Immature natural killer cell (primary cell): ENCODE results near the gene CCDC171. TPM values are rescaled to one million over a fixed set of nuclear protein-coding genes. Genes with fewer than 3 reads are reported as not detected.

ENCODE experiments used
- DNase-seq, 3 donors: peaks; one replicate each; pipeline ENCODE4 v3.0.0; 2022; ENCODE audit warnings: mixed read lengths in 1 of 3
- H3K27ac Mint-ChIP-seq, 6 donors: one replicate each; pipeline ENCODE4 v1.8.0; 2020; ENCODE audit warnings: mixed read lengths in 6 of 6, mild to moderate bottlenecking in 5 of 6, inconsistent platforms in 4 of 6, moderate library complexity in 3 of 6
- H3K27me3 Mint-ChIP-seq, 3 donors: one replicate each; pipeline ENCODE4 v1.8.0; 2020 to 2021; ENCODE audit warnings: low read depth in 3 of 3, mild to moderate bottlenecking in 3 of 3, mixed read lengths in 3 of 3, moderate library complexity in 3 of 3, inconsistent platforms in 1 of 3
- H3K36me3 Mint-ChIP-seq, 3 donors: one replicate each; pipeline ENCODE4 v1.8.0; 2020; ENCODE audit warnings: mixed read lengths in 3 of 3, inconsistent platforms in 2 of 3, mild to moderate bottlenecking in 2 of 3
- H3K4me1 Mint-ChIP-seq, 2 donors: one replicate each; pipeline ENCODE4 v1.8.0; 2020; ENCODE audit warnings: inconsistent platforms in 2 of 2, mild to moderate bottlenecking in 2 of 2, mixed read lengths in 2 of 2, moderate library complexity in 1 of 2
- H3K4me3 Mint-ChIP-seq, 5 donors: one replicate each; pipeline ENCODE4 v1.8.0; 2020; ENCODE audit warnings: mild to moderate bottlenecking in 5 of 5, mixed read lengths in 5 of 5, inconsistent platforms in 3 of 5, moderate library complexity in 3 of 5
- H3K9me3 Mint-ChIP-seq, 6 donors: one replicate each; pipeline ENCODE4 v1.8.0; 2020; ENCODE audit warnings: mild to moderate bottlenecking in 6 of 6, mixed read lengths in 6 of 6, inconsistent platforms in 4 of 6, moderate library complexity in 3 of 6
- polyA plus RNA-seq, 3 donors: library from polyadenylated mRNA; unstranded; fragments of 300-500 nt; fragmentation: Illumina TruSeq; gene quantifications; one replicate each; pipeline ENCODE4 v1.2.3, GENCODE V29; 2021

Gene CCDC171
- polyA plus RNA-seq, 3 donors from 2014 or later, result 0.33 to 0.62 TPM; not detected in 1

DNA sequence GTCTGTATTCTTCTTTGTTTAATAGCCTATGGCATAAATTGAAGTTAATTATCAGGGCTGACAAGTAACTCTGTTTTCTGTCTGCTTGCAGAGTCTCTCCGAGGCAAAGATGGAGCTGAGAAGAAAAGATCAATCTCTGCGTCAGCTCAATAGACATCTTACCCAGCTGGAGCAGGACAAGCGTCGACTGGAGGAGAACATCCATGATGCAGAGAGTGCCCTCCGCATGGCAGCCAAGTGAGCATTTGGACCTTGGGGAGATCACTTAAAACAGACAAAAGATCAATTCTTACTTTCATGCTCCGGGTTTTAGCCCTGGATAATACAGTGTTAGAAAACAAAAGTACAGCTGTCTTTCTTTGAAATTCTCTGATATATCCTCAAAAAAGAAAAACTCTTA is 293.8 kb downstream of the CCDC171 start:
- peaks cover 0 to 3% (median 0%) of the 10 kb centered on the region in 3 donors for H3K36me3 Mint-ChIP-seq
- H3K4me1 Mint-ChIP-seq, result no peaks in the 10 kb centered on the region
- no peak for DNase-seq
- H3K4me3 Mint-ChIP-seq, result no peak overlapping the region
- H3K9me3 Mint-ChIP-seq, result no peaks in the 10 kb centered on the region
- H3K27ac Mint-ChIP-seq, result no peak overlapping the region
- peaks cover 0 to 3% (median 0%) of the 10 kb centered on the region in 3 donors for H3K27me3 Mint-ChIP-seq

DNA sequence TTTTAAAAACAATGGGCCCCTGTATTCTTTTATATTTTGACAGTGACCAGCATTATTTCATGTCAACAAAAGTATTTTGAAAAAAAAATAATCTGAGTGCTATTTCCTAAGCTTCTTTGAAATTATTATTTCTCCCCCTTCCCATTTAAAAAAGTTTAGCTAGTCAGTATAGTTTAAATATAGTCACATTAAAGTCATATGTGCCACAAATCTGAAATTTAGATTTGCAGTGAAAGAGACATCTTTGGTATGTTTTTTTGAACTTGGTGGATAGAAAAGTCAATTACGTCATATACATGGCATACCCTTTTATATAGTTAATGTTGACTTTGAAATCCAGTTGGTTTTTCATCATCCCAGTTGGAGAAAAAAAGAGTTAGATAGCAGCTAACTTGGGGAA is 297.0 kb downstream of the CCDC171 start:
- H3K4me1 Mint-ChIP-seq, result no peaks in the 10 kb centered on the region

DNA sequence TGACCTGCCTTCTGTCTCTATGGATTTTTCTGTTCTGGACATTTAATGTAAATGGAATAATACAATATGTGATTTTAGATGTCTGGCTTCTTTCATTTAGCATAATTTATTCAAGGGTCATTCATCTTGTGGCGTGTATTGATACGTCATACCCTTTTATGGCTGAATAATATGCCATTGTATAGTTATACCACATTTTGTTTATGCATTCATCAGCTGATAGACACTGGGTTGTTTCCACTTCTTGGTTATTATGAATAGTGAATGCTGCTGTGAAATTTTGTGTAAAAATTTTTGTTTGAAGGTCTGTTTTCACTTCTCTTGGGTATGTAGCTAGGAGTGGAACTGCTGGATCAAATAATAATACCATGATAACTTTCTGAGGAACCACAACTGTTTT is 298.9 kb downstream of the CCDC171 start:
- DNase-seq, result no peak
- H3K4me1 Mint-ChIP-seq, result no peaks in the 10 kb centered on the region
- H3K27ac Mint-ChIP-seq, result no peak overlapping the region
- H3K27me3 Mint-ChIP-seq, result no peaks in the 10 kb centered on the region
- H3K9me3 Mint-ChIP-seq, result peaks cover 0 to 8% (median 0%) of the 10 kb centered on the region in 6 donors
- no peaks in the 10 kb centered on the region for H3K36me3 Mint-ChIP-seq
- no peak overlapping the region for H3K4me3 Mint-ChIP-seq

More for the DNA sequence above, 297.0 kb downstream of the CCDC171 start:
- Mint-ChIP-seq H3K4me3 (no peak overlapping the region), H3K9me3 (peaks cover 0 to 8% (median 0%) of the 10 kb centered on the region in 6 donors), H3K27me3 (no peaks in the 10 kb centered on the region), H3K27ac (no peak overlapping the region), H3K36me3 (peaks cover 0 to 3% (median 0%) of the 10 kb centered on the region in 3 donors)
- no peak for DNase-seq

DNA sequence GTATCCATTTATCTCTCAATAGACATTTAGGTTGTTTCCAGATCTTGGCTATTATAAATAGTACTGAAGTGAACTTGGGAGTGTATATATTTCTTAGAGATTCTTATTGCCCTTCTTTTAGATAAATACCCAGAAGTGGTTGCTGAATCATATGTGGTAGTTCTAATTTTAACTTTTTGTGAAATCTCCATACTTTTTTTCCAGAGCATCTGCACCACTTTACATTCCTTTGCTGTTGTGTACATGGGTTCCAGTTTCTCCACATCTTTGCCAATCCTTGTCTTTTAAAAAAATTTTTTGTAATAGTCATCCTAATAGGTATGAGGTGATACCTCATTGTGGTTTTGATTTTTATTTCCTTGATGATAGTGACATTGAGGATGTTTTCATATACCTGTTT is 303.7 kb downstream of the CCDC171 start:
- Mint-ChIP-seq H3K4me1 (no peaks in the 10 kb centered on the region), H3K36me3 (no peaks in the 10 kb centered on the region), H3K4me3 (no peak overlapping the region), H3K9me3 (peaks cover 0 to 10% (median 0%) of the 10 kb centered on the region in 6 donors), H3K27ac (no peak overlapping the region), H3K27me3 (peaks cover 0 to 1% (median 0%) of the 10 kb centered on the region in 3 donors)
- no peak for DNase-seq

DNA sequence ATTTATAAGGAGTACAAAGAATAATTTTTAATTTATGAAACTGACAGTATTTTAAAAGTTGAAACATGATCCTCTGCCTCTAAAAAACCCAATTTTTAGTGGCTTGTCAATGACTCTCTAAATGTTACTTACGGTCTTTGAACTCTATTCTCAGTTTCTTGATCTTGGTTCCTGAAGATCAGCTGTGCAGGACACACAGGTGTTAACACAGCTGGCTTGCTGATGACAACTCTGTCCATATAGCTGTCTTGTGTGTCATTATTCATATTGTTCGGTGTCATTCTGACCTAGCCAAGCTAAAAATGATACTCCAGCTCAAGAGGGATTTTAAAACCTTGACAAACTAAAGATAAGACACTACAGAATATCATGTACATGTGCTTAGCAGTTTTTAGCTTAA is 314.5 kb downstream of the CCDC171 start:
- Mint-ChIP-seq H3K9me3 (peaks cover 0 to 2% (median 0%) of the 10 kb centered on the region in 6 donors), H3K4me3 (no peak overlapping the region), H3K27ac (no peak overlapping the region), H3K27me3 (peaks cover 0 to 4% (median 3%) of the 10 kb centered on the region in 3 donors), H3K36me3 (no peaks in the 10 kb centered on the region), H3K4me1 (no peaks in the 10 kb centered on the region)
- no peak for DNase-seq

DNA sequence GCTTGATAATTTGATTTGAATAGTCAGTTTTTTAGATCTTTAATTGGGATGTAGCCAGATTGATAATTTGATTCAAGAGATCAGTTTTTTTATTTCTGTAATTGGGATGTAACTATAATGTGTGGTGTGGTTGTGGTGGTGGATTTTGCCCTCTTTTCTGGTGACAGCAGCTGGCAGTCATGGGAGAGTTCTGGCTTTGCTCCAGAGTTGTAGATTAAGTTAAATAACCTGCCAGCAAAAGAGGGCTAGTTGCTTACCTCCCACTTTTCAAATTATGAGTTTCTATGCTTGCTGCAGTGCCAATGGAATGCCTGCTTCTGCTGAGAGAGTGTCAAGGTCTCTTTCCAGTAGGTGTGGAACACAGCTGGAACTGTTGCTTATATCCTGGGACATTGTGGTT is 315.1 kb downstream of the CCDC171 start:
- no peaks in the 10 kb centered on the region for H3K9me3 Mint-ChIP-seq
- DNase-seq, result no peak
- H3K27ac Mint-ChIP-seq, result no peak overlapping the region
- H3K4me1 Mint-ChIP-seq, result no peaks in the 10 kb centered on the region
- peaks cover 0 to 4% (median 3%) of the 10 kb centered on the region in 3 donors for H3K27me3 Mint-ChIP-seq
- no peak overlapping the region for H3K4me3 Mint-ChIP-seq
- H3K36me3 Mint-ChIP-seq, result no peaks in the 10 kb centered on the region

DNA sequence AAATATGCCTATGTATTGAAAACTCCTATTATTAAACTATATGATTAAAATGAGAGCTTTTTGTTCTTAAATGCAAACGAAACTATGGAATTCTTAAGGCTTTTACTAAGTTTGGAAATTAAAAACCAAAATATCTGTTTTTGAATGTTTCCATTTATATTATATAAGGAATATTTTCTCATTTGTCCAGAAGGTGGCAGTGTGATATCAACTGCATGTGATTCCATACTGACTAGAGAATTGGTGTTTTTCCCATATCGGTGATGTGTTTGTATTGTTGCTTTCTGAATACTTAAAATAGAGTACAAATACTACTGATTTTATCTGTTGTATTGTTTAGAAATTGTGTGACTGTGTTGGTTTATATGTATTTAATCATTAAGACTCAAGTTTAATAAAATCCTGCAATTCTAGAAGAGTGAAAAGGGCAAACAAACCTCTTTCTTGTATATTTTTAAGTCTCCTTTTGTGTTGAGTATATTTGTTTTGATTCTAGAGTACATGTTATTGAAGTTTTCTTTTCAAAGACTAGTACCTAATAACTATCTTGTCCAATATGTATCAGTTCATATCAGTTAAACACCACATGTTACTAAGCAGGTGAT is 320.8 kb downstream of the CCDC171 start:
- Mint-ChIP-seq H3K4me1 (no peaks in the 10 kb centered on the region), H3K9me3 (no peaks in the 10 kb centered on the region), H3K4me3 (no peak overlapping the region), H3K36me3 (no peaks in the 10 kb centered on the region), H3K27me3 (peaks cover 0 to 4% (median 0%) of the 10 kb centered on the region in 3 donors), H3K27ac (no peak overlapping the region)
- DNase-seq, result peak; percentile 2 to 28 (median 13)

DNA sequence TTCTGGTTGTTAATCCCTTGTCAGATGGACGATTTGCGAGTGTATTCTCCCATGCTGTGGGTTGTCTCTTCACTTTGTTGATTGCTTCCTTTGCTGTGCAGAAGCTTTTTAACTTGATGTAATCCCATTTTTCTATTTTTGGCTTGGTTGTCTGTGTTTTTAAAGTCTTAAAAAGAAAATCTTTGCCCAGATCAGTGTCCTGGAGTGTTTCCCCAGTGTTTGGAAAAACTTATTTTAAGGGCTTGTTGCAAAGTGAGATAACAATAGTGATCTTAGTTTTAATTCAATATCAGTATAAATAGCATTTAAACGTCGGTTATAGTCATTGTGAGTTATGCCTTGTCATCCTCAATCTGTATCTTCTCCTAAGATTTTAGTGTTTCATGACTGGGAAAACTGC is 329.5 kb downstream of the CCDC171 start:
- Mint-ChIP-seq H3K4me3 (no peak overlapping the region), H3K36me3 (no peaks in the 10 kb centered on the region), H3K4me1 (no peaks in the 10 kb centered on the region), H3K27ac (no peak overlapping the region), H3K27me3 (no peaks in the 10 kb centered on the region), H3K9me3 (no peaks in the 10 kb centered on the region)
- DNase-seq, result no peak

DNA sequence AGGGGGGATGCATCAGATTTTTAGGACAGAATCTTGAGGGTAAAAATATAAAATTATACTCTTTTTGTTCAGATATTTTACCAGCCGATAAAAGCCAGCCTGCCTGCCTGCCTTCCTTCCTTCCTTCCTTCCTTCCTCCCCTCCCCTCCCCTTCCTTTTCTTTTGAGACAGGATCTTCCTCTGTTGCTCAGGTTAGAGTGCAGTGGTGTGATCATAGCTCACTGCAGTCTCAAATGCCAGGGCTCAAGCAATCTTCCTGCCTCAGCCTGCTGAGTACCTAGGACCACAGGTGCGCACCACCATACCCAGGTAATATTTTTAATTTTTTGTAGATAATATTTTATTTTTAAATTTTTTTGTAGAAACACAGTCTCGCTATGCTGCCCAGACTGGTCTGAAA is 330.0 kb downstream of the CCDC171 start:
- Mint-ChIP-seq H3K36me3 (peaks cover 0 to 2% (median 0%) of the 10 kb centered on the region in 3 donors), H3K9me3 (peaks cover 0 to 1% (median 0%) of the 10 kb centered on the region in 6 donors), H3K4me1 (no peaks in the 10 kb centered on the region), H3K4me3 (no peak overlapping the region), H3K27me3 (no peaks in the 10 kb centered on the region), H3K27ac (no peak overlapping the region)
- no peak for DNase-seq

DNA sequence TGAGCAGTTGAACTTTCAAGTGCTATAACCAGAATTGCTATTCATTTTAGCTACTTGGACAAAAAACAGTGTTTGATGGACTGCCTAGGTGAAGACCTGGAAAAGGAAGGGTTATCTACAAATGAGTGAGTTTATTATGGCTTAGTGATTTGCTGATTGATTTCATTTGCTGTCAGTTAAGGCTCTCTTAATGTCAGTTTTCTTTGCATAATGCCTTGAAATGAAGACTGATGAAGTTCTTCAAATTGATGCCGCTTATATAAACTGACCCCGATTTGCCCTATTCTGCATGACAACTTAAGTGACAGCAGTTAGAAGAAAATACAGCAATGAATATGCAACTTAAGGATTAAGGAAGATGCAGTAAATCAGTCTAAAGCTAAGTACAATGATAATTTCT is 332.6 kb downstream of the CCDC171 start:
- Mint-ChIP-seq H3K27me3 (no peaks in the 10 kb centered on the region), H3K9me3 (peaks cover 0 to 5% (median 0%) of the 10 kb centered on the region in 6 donors), H3K4me1 (no peaks in the 10 kb centered on the region), H3K27ac (no peak overlapping the region), H3K4me3 (no peak overlapping the region), H3K36me3 (peaks cover 0 to 3% (median 0%) of the 10 kb centered on the region in 3 donors)
- no peak for DNase-seq

DNA sequence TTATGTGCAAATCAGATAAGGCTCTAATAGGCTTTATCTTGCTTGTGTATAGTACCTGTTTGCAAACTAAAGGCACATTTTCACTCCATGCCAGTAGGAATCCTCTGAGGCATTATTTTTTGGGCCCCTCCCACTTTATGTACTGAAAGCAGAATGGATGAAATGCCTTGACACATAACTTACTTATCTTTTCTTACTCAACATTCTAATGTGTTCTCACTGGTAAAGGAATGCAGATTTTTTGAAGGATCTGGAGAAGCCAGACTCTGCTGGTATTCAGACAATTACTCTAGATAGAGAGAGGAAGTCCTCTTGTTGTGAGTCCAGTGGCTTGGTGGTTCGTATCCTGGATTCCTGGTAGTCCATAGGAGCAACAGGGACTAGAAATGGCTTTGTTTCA is 336.7 kb downstream of the CCDC171 start:
- Mint-ChIP-seq H3K36me3 (peaks cover 3% of the 10 kb centered on the region in 3 donors), H3K27ac (no peak overlapping the region), H3K4me3 (no peak overlapping the region), H3K4me1 (no peaks in the 10 kb centered on the region), H3K27me3 (no peaks in the 10 kb centered on the region), H3K9me3 (peaks cover 4 to 13% (median 7%) of the 10 kb centered on the region in 6 donors)
- no peak for DNase-seq

DNA sequence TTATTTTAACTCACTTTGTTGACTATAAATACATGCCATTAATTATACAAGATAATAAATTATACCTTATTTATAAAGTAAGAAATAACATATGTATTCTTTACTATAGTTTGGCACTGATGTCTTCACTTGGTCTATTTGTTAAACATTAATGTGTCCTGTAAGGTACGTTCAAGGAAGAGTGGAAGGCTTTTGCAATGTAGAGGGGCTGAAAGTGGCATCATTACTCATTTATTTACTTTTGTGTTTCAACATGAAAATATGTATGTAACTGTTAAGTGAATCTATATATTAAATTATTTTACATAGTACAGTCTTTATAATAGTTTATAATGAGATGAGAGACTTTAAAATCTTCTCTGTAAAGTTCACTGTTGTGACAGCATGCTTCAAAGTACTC is 348.7 kb downstream of the CCDC171 start:
- H3K27me3 Mint-ChIP-seq, result no peaks in the 10 kb centered on the region
- no peaks in the 10 kb centered on the region for H3K4me1 Mint-ChIP-seq
- H3K4me3 Mint-ChIP-seq, result no peak overlapping the region
- DNase-seq, result no peak
- H3K27ac Mint-ChIP-seq, result no peak overlapping the region
- peaks cover 6 to 28% (median 16%) of the 10 kb centered on the region in 6 donors for H3K9me3 Mint-ChIP-seq
- no peaks in the 10 kb centered on the region for H3K36me3 Mint-ChIP-seq

DNA sequence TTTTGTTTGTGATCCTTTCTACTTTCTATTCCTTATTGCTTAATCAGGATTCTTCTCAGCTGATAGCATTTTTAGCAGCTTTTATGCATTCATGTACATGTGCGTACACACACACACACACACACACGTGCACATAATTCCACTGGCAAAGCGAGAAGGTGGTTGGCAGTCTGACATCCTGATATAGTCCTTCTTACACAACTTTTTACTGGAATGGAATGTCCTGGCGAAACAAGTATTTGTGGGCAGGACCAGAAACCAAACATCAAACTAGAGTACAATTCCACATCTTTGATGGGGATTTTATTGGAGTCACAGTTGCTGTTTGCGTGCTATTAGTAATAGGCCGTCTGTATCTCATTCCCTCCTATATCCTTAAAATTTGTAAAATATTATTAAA is 356.5 kb downstream of the CCDC171 start:
- Mint-ChIP-seq H3K27me3 (peaks cover 0 to 2% (median 0%) of the 10 kb centered on the region in 3 donors), H3K4me1 (no peaks in the 10 kb centered on the region), H3K27ac (no peak overlapping the region), H3K4me3 (no peak overlapping the region), H3K36me3 (peaks cover 0 to 3% (median 0%) of the 10 kb centered on the region in 3 donors), H3K9me3 (peaks cover 20 to 57% (median 29%) of the 10 kb centered on the region in 6 donors)
- no peak for DNase-seq

DNA sequence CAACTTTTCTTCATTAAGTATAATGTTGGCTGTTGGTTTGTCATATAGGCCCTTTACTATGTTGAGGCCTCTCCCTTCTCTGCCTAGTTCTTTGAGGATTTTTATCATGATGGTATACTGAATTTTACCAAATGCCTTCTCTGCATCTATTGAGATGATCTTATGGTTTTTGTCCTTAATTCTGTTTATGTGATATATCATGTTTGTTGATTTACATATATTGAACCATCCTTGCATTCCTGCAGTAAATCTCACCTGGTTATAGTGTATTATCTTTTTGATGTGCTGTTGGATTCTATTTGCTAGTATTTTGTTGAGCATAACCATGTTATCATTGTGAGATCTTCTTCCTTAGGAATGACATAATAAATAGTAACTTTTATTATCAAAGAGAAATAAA is 362.9 kb downstream of the CCDC171 start:
- Mint-ChIP-seq H3K27me3 (peaks cover 0 to 2% (median 0%) of the 10 kb centered on the region in 3 donors), H3K9me3 (peaks cover 18 to 57% (median 30%) of the 10 kb centered on the region in 6 donors), H3K36me3 (peaks cover 3 to 10% (median 4%) of the 10 kb centered on the region in 3 donors), H3K4me3 (no peak overlapping the region), H3K4me1 (no peaks in the 10 kb centered on the region), H3K27ac (no peak overlapping the region)
- DNase-seq, result no peak

DNA sequence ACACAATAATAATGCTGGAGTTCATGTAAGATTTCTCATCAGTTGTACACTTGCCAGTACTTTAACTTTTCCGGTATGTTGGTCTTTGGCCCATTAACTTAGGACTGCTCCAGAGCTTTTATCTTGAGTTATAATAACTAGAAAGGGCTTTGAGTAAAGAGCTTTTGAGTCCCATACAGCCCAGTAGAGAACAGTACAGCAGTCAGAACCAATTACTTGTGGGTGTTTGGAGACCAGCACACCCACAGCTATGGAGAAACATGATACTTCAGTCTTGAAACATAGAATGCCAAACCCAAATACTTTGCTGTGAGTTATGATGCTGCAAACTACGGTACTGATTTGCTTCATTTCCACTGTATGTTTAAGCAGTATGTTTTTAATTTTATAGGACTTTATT is 374.3 kb downstream of the CCDC171 start:
- no peak overlapping the region for H3K27ac Mint-ChIP-seq
- H3K4me1 Mint-ChIP-seq, result no peaks in the 10 kb centered on the region
- no peaks in the 10 kb centered on the region for H3K36me3 Mint-ChIP-seq
- no peak for DNase-seq
- H3K4me3 Mint-ChIP-seq, result no peak overlapping the region
- H3K27me3 Mint-ChIP-seq, result no peaks in the 10 kb centered on the region
- peaks cover 0 to 12% (median 7%) of the 10 kb centered on the region in 6 donors for H3K9me3 Mint-ChIP-seq
